Measurements from ENCODE around the gene OTOGL.

GRCh38 chr12:80317307-80317706 is 218.0 kb downstream of the OTOGL start:
- no peak for TF ChIP-seq CTCF (conservative IDR thresholded peaks at IDR 0.05; ENCODE audit: low read depth, low read length)
- TF ChIP-seq EZH2 (IDR thresholded peaks at IDR 0.05; ENCODE audit: low read length, unreplicated experiment): no peak
- TF ChIP-seq EZH2phosphoT487 (IDR thresholded peaks at IDR 0.05; ENCODE audit: borderline replicate concordance, low read length): no peak

Data from PC-3 (cell line).